HG03108 (cell line): Measurements from ENCODE around the gene EFNA5.

ENCODE experiments used
- ATAC-seq: cut with Tn5 transposase; IDR thresholded peaks from one replicate; pipeline ENCODE4 v1.9.1; 2021; ENCODE audit warnings: moderate library complexity; ENCODE audit not compliant: unreplicated experiment

The EFNA5 gene

DNA sequence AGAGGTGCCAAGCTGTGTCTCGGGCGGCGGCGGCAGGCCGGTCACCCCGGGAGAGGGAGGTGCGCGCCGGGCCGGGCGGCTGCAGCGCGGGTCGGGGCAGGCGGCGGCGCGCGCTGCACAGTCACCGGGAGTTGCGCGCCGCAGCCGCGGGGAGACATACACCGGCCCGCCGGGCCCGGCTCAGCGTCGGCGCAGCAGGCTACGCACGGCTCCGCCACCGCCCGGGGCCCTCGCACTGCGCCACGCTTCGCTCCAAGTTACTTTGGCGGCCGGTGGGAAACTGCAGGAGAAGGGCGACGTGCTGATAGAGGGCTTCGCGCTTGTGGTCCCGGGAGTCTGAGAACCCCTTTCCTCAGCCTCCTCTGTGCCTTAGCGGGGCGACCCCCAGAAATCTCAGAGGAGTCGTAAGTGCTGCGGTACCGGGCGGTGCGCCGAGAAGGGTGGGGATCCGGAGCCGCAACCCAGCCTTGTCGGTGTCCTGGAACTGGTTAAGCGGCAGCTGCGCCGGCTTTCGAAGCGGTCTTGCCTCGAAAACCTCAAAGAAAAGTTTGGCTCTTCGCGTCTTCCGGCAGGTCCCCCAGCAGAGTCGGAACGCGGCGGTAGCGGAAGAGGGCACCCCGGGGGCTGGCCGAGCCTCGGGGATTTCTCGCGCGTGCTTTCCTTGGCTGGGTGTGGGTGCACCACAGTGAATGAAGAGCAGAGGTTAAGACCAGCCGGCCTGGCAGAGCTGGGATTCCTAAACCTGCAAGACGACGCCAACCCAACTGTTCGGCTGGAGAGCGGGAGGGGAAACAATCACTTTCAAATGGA is at the start of gene EFNA5:
Gene EFNA5 (minus strand): TSS at position 6 of the 810 bp plus-strand sequence.
- no peak for ATAC-seq

GRCh38 chr5:107719034-107719606 is 48.4 kb upstream of the EFNA5 start:
- ATAC-seq: no peak

DNA sequence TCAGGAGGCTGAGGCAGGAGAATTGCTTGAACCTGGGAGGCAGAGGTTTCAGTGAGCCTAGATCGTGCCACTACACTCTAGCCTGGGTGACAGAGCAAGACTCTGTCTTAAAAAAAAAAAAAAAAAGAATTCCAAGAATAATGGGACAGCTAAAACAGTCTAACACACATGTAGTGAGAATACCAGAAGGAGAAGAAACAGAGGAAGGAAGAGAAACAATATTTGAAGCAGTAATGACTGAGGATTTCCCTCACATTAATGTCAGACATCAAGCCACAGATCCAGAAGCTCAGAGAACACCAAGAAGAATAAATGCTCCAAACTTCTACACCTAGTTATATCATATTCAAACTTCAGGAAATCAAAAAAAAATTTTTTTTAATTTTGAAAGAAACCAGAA is 47.1 kb upstream of the EFNA5 start:
- ATAC-seq: no peak

DNA sequence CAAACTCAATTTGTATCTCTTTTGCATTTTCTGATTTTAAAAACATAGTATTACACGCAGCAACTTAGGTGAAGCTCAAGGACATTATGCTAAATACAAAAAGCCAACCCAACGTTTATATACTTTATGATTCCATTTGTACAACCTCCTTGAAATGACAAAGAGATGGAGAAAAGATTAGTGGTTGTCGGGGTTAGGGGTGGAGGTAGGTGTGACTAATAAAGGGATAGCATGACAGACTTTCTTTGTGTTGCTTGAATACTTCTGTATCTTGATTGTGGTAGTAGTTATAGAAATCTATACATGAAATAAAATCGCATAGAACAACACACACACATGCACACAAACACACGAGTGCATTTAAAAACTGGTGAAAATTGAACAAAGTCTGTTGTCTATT is 42.5 kb upstream of the EFNA5 start:
- ATAC-seq: no peak

GRCh38 chr5:107712359-107712870 is 41.7 kb upstream of the EFNA5 start:
- ATAC-seq: no peak

- ATAC-seq: no peak
These were observed 34.8 kb upstream of the EFNA5 start for GRCh38 chr5:107705402-107706014.

GRCh38 chr5:107704681-107705401 is 34.1 kb upstream of the EFNA5 start:
- ATAC-seq: no peak

DNA sequence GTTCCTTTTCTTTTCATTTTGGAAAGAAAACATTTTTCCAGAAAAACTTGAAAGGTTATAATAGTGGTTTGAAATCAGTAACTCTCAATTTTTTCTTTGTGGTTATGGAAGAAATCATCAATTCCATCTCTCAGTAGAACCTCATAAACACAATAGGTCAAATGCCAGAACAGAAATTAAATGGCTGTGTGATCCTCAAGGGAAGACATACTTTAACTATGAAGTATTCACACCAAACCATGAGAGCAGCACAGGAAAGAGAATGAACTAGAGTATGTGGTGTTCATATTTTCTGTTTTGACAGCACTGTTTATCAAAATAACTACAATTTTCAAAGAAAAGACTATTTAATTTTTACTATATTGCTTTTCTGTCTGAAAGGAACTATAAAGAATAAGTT is 29.7 kb upstream of the EFNA5 start:
- ATAC-seq: no peak

DNA sequence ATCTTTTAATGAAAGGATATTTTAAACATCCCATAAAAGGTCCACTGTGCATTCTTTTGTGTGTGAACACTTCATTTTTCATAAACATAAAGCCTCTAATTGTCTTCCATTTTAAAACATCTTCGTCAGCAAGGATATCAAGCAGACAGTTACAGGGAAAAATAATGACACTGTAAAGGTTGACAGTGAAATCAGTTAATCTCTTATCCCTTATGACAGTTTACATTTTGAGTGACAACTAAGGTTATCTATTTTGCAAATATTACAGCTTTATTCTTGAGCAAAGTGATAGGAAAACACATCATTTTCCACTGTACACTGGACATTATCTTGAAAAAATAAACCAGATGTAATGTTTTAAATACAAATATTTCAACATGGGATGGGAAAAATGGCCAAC is 28.7 kb upstream of the EFNA5 start:
- no peak for ATAC-seq

GRCh38 chr5:107698286-107698685 is 27.5 kb upstream of the EFNA5 start:
- no peak for ATAC-seq

- no peak for ATAC-seq
These were observed 25.8 kb upstream of the EFNA5 start for GRCh38 chr5:107696498-107696897.

DNA sequence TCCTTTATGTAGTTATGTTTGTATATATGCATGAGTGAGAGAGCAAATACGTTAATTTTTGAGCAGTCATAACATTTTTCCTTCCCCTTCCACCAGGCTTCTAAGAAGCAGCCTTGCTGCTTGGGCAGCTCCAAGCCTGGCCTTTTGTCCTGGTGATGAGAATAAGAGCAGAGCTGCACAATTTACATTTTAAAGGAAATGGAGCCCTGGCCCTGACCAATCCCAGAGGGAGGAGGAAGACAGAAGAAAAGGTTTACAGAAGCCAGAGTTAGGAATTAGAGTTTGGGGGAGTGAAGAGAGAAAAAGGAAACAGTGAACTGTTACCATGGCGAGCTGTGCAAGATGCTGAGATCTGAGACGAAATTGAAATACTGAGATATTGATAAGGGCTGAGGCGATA is 25.3 kb upstream of the EFNA5 start:
- ATAC-seq: no peak

- ATAC-seq: no peak
These were observed 17.2 kb upstream of the EFNA5 start for GRCh38 chr5:107687937-107688336.

DNA sequence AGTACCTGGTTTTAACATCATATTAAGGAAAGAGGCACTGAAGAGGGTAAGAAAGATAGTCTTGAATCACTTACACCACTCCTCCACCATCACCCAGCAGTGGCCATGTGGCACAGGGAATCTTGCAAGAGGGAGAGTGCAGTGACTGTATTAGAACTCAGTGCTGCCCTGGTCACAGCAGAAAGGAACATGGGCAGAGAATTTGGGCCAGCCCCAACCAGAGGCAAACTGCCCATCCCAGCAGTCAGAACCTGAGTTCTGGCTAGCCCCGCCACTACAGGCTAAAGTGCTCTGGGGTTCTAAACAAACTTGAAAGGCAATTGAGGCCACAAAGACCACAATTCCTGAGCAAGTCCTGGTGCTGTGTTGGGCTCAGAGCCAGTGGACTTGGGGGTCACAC is 16.7 kb upstream of the EFNA5 start:
- ATAC-seq: no peak

DNA sequence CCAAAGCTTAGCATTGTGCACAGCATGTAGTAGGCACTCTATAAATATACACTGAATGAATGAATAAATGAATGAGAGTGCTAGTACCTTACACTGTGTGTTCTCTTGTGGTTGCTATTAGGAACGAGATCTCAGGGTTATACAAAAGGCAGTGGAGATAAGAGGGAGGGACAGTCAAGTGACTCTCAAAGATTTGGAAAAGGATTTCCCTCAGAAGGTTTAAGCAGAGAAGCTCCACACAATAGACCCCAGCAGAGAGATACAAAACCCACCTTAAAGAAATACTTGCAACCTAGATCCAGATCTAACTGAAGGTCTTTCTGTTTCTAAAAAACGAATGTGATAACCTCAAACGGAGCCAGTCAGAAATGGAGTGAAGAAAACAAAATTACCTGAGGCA is 11.8 kb upstream of the EFNA5 start:
- no peak for ATAC-seq

- ATAC-seq: no peak
These were observed 10.1 kb upstream of the EFNA5 start for GRCh38 chr5:107680799-107681198.

GRCh38 chr5:107680099-107680498 is 9.4 kb upstream of the EFNA5 start:
- no peak for ATAC-seq

DNA sequence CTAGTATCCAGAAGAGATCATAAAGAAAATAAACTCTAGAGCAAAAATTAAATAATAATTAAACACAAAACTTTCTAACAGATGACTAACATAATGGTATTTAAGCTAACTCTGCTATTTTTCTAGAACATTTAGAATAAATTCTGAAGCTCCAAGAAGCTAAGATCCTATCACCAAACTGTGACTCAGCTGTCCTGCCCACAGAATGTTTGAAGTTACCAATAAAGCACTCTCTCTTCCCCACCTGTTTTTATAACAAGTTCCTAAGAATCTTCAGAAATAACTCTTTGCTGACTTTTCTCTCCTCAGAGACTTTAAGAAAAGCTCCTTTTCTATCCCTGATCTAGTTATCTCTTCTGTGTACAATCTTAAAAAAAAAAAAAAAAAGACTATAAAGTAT is 6.0 kb upstream of the EFNA5 start:
- no peak for ATAC-seq

- no peak for ATAC-seq
These were observed 4.5 kb upstream of the EFNA5 start for GRCh38 chr5:107675201-107675600.

DNA sequence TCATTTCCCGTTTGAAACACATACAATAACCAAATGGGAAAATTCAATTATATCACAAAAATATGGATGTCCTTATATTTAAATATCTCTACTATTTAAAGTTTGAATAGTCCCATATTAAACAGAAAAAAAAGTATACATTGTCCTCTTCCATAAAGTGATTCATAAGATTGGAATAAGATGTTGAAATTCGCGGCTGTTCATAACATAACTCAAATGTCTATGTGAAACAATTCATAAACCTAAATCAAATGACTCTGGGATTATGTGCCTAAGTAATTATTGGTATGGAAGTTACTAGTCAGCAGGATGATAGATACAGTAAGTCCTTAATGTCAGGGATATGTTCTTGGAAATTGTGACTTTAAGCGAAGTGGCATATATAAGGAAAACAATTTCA is 3.9 kb upstream of the EFNA5 start:
- no peak for ATAC-seq

DNA sequence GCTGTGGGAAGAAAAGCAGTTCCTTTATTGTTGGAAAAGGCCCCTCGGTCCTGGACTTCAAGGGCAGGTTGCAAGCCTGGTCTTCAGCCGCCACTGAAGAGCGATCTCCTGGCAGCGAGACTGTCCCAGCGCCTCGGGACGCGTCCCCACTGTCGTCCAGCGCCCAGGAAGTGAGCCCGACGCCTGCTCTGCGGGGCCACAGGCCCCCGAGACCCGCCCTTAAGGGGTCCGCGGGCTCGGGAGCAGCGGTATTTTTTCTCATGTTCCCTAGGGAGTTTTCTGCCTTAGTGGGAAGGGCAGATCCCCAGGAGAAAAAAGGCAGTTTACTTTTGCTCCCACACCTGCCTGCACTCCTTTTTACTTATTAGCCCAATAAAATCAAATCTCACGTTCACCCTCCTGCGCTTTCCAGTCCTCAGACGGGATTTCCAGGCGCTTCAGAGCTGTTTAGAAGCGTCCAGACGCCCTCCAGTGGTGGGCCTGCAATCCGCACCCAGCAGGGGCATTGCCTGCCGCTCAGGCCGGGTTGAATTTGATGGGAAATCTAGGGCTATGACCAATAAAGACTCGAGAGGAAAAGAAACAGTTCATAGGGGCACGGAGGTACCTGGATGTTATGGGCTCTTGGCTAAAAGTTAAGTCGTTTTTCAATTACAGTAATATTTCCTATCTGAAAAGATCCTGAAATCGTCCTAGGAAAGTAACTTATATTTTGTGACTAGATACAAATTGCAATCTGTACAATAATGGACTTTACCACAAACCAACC is 2.8 kb upstream of the EFNA5 start:
- peak; percentile 84 for ATAC-seq
